Measurements from ENCODE around the gene AIMP2.
"Not testable (repeated sequence)": the region's sequence is repeated elsewhere in the genome, so short reads cannot be mapped to it uniquely, and the experiment has no call there.

The AIMP2 gene

GRCh38 chr7:6032167-6032566 lies 23.1 kb downstream of the AIMP2 start:
- TF ChIP-seq, protein P1, sequence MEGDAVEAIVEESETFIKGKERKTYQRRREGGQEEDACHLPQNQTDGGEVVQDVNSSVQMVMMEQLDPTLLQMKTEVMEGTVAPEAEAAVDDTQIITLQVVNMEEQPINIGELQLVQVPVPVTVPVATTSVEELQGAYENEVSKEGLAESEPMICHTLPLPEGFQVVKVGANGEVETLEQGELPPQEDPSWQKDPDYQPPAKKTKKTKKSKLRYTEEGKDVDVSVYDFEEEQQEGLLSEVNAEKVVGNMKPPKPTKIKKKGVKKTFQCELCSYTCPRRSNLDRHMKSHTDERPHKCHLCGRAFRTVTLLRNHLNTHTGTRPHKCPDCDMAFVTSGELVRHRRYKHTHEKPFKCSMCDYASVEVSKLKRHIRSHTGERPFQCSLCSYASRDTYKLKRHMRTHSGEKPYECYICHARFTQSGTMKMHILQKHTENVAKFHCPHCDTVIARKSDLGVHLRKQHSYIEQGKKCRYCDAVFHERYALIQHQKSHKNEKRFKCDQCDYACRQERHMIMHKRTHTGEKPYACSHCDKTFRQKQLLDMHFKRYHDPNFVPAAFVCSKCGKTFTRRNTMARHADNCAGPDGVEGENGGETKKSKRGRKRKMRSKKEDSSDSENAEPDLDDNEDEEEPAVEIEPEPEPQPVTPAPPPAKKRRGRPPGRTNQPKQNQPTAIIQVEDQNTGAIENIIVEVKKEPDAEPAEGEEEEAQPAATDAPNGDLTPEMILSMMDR (IDR thresholded peaks at IDR 0.05; ENCODE audit: low read depth, low read length) = no peak

GRCh38 chr7:6032641-6033040 lies 23.6 kb downstream of the AIMP2 start:
- TF ChIP-seq, protein P1 (IDR thresholded peaks at IDR 0.05; ENCODE audit: low read depth, low read length) = no peak
- no peak for DNase-seq (ENCODE audit: extremely low read depth, low read depth)

More at GRCh38 chr7:6032167-6032566, 23.1 kb downstream of the AIMP2 start:
- no peak for DNase-seq (ENCODE audit: extremely low read depth, low read depth)

GRCh38 chr7:6035165-6035564 lies 26.1 kb downstream of the AIMP2 start:
- TF ChIP-seq, protein P1 (IDR thresholded peaks at IDR 0.05; ENCODE audit: low read depth, low read length) = no peak
- DNase-seq (ENCODE audit: extremely low read depth, low read depth) = no peak

GRCh38 chr7:6035686-6036085 lies 26.6 kb downstream of the AIMP2 start:
- TF ChIP-seq, protein P1 (IDR thresholded peaks at IDR 0.05; ENCODE audit: low read depth, low read length) = no peak
- no peak for DNase-seq (ENCODE audit: extremely low read depth, low read depth)

DNA sequence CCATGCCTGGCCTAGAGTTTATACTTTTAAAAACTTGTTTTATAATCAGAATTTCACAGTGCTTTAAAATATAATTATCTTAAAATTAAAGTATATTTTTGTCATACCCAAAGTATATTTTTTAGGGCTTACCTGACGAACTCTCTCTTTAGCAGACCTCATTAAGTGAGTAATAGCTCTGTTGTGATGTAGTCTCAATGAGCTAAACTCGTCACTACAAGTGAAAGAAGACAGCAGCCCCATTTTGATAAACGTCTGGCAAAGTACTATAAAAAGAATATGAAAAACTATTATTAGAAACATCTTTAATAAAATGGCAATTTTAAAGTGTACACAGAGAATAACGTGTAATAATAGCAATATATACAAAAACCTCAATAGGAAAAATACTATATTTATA lies 40.7 kb downstream of the AIMP2 start:
- DNase-seq (ENCODE audit: extremely low read depth, low read depth) = no peak
- TF ChIP-seq, protein P1 (IDR thresholded peaks at IDR 0.05; ENCODE audit: low read depth, low read length) = no peak

DNA sequence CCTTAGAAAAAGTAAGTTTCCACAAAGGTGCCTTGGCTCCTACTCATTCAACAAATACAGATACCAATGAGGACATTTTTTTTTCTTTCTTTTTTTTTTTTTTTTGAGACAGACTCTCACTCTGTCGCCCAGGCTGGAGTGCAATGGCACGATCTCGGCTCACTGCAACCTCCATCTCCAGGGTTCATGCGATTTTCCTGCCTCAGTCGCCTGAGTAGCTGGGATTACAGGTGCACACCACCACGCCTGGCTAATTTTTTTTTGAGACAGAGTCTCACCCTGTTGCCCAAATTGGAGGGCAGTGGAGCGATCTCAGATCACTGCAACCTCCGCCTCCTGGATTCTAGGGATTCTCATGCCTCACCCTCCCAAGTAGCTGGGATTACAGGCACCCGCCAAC lies 42.1 kb downstream of the AIMP2 start:
- not testable (repeated sequence) for DNase-seq (ENCODE audit: extremely low read depth, low read depth)

DNA sequence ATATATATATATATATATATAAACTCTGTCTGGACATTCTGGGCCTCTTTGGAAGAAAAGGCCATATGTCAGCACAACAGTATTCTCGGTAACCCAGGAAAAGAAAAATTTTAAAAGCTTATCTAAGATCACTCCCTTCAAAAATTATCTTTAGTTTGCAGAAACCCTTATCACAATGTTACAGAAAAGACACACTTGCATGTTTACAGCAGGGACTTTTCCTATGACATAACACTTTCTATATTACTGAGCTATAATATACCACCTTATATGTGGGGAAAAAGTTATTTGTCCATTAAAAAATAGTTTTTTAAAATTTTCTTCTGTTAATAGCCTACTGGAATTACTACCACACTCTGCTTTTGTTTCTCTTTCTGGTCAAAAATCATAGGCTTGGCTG lies 47.5 kb downstream of the AIMP2 start:
- no peak for DNase-seq (ENCODE audit: extremely low read depth, low read depth)
- TF ChIP-seq, protein P1 (IDR thresholded peaks at IDR 0.05; ENCODE audit: low read depth, low read length) = no peak

- TF ChIP-seq, protein P1 (IDR thresholded peaks at IDR 0.05; ENCODE audit: low read depth, low read length) = no peak
- no peak for DNase-seq (ENCODE audit: extremely low read depth, low read depth)
Measured at GRCh38 chr7:6057316-6058129, 48.5 kb downstream of the AIMP2 start.

DNA sequence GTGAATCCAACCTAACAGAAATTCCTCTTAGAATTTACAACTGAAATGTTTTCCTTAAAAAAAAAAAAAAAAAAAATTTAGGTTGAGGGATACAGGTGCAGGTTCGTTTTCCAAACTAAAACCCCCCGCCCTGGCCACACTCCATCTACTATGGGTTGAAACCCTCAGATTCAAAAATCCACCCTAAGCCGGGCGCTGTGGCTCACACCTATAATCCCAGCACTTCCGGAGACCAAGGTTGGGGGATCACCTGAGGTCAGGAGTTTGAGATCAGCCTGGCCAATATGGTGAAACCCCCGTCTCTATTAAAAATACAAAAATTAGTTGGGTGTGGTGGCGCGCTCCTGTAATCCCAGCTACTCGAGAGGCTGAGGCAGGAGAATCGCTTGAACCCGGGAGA lies 50.9 kb downstream of the AIMP2 start:
- DNase-seq (ENCODE audit: extremely low read depth, low read depth) = not testable (repeated sequence)
